HG03060 (cell line): Measurements from ENCODE around the gene GIT1.
"Not testable (repeated sequence)": the region's sequence is repeated elsewhere in the genome, so short reads cannot be mapped to it uniquely, and the experiment has no call there.

ENCODE experiments used
- ATAC-seq: cut with Tn5 transposase; IDR thresholded peaks from one replicate; pipeline ENCODE4 v1.9.1; 2021; ENCODE audit warnings: low read depth, moderate number of reproducible peaks; ENCODE audit not compliant: unreplicated experiment

Gene GIT1

GRCh38 chr17:29568331-29569244, 20.9 kb downstream of the GIT1 start, which contains the start of gene TP53I13:
Gene TP53I13 (plus strand): TSS chr17:29568701. CDS start chr17:29568759, 58 bp downstream.
- no peak for ATAC-seq

GRCh38 chr17:29567554-29568330, 21.7 kb downstream of the GIT1 start:
- ATAC-seq = no peak

GRCh38 chr17:29567304-29567553, 22.2 kb downstream of the GIT1 start:
- no peak for ATAC-seq

GRCh38 chr17:29566473-29567303, 22.8 kb downstream of the GIT1 start, which contains the start of gene ABHD15:
Gene ABHD15 (minus strand): TSS chr17:29567037. CDS start chr17:29566966, 71 bp downstream.
- no peak for ATAC-seq

- no peak for ATAC-seq
Measured at GRCh38 chr17:29565643-29566472, 23.6 kb downstream of the GIT1 start.

- no peak for ATAC-seq
Measured at GRCh38 chr17:29563816-29564215, 25.6 kb downstream of the GIT1 start.

GRCh38 chr17:29562615-29563014, 26.8 kb downstream of the GIT1 start:
- ATAC-seq = no peak

- no peak for ATAC-seq
Measured at GRCh38 chr17:29561554-29562517, 27.6 kb downstream of the GIT1 start.

GRCh38 chr17:29560316-29560715, 29.1 kb downstream of the GIT1 start:
- ATAC-seq = no peak

GRCh38 chr17:29559640-29560039, 29.8 kb downstream of the GIT1 start:
- no peak for ATAC-seq

- ATAC-seq = not testable (repeated sequence)
Measured at GRCh38 chr17:29558139-29558538, 31.3 kb downstream of the GIT1 start.

GRCh38 chr17:29557739-29558116, 31.7 kb downstream of the GIT1 start:
- no peak for ATAC-seq

GRCh38 chr17:29557085-29557738, 32.2 kb downstream of the GIT1 start:
- ATAC-seq = no peak

GRCh38 chr17:29555840-29556239, 33.6 kb downstream of the GIT1 start:
- ATAC-seq = no peak

GRCh38 chr17:29549177-29549923, 40.1 kb downstream of the GIT1 start:
- no peak for ATAC-seq

- no peak for ATAC-seq
Measured at GRCh38 chr17:29546830-29547229, 42.6 kb downstream of the GIT1 start.

GRCh38 chr17:29546085-29546484, 43.4 kb downstream of the GIT1 start:
- ATAC-seq = no peak

GRCh38 chr17:29544066-29544465, 45.4 kb downstream of the GIT1 start:
- no peak for ATAC-seq
